ENCODE data around the gene PRSS12.

PRSS12 gene

GRCh38 chr4:118237531-118237930 is 115.3 kb downstream of the PRSS12 start:
- no peak for DNase-seq (ENCODE audit: low read depth, low spot score)
- H3K4me3 ChIP-seq (ENCODE audit: low read depth, low read length) = no peak overlapping the region
- CTCF ChIA-PET = no interaction called here
- no peak for TF ChIP-seq CTCF (IDR thresholded peaks at IDR 0.05; ENCODE audit: insufficient read depth, low read length, missing control alignments)
- POLR2A ChIA-PET = no interaction called here

GRCh38 chr4:118235566-118236120 is 117.2 kb downstream of the PRSS12 start:
- POLR2A ChIA-PET = no interaction called here
- no peak for DNase-seq (ENCODE audit: low read depth, low spot score)
- CTCF ChIA-PET = interaction anchor here (1.1 to 1.6 kb wide), 2 partner anchors 11 to 12 kb away, joined by 5 to 8 read pairs; no protein-coding TSS in a partner anchor
- H3K4me3 ChIP-seq (ENCODE audit: low read depth, low read length) = no peak overlapping the region
- TF ChIP-seq CTCF (IDR thresholded peaks at IDR 0.05; ENCODE audit: insufficient read depth, low read length, missing control alignments) = no peak
